GM19397 (cell line): ENCODE results near the gene ARL6IP1.
"Not testable (repeated sequence)": the region's sequence is repeated elsewhere in the genome, so short reads cannot be mapped to it uniquely, and the experiment has no call there.

ENCODE experiments used
- ATAC-seq: cut with Tn5 transposase; IDR thresholded peaks from one replicate; pipeline ENCODE4 v1.9.1; 2021; ENCODE audit warnings: mild to moderate bottlenecking, moderate library complexity; ENCODE audit not compliant: unreplicated experiment

ARL6IP1 gene

DNA sequence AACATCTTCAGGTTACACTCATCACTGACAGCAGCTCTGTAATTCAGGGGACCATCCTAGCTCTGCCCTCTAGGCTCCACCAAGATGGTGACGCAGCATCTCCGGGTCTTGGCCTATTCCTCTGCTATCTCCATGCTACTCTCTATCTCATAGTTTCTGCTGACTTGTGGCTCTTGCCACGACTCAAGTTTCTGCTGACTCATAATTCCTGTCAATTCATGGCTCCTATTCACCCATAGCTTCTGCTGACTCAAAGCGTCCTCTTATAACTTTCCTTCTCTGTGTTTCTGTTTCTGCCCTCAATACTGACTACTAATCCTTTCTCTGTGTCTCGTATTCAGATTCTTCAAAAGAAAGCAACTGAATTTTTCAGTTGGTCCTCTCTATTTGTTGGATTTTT, 38.6 kb downstream of the ARL6IP1 start:
- ATAC-seq: not testable (repeated sequence)

DNA sequence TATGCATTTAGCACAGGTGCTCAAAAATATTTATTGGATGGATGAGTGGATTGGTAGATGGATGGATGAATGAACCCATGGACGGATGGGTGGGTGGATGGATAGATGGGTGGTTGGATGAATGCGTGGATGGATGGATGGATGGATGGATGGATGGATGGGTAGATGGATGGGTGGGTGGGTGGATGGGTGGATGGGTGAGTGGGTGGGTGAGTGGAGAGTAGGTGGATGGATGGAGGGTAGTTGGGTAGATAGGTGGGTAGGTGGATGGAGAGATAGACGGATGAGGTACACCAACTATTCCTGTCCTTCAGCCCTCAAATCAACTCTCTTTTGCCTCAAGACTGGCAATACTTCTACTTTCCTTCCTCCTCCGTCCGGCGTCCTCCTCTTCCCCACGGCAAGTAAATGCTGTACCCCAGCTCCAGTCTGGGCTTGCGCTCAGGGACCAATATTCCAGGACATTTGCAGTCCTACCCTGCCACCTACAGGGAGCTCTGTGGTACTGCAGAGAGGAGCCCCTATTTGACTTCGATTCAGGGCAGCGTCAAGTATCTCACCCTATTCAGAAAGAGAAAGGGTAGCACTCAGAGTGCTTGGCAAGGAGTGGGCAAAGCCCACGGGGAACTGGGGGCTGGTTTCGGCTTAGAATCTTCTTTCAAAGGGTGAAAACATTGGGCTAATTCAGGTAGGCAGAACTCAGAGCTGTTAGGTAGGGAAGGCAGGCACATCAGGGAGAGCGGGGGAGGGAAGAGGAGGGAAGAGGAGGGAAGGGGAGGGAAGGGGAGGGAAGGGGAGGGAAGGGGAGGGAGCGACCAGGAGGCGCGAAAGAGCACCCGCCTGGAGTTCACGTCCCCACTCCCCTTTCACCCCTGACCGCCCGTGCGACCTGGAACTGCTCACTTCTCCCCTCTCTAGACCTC, 41.5 kb downstream of the ARL6IP1 start:
- ATAC-seq: peak; percentile 44

DNA sequence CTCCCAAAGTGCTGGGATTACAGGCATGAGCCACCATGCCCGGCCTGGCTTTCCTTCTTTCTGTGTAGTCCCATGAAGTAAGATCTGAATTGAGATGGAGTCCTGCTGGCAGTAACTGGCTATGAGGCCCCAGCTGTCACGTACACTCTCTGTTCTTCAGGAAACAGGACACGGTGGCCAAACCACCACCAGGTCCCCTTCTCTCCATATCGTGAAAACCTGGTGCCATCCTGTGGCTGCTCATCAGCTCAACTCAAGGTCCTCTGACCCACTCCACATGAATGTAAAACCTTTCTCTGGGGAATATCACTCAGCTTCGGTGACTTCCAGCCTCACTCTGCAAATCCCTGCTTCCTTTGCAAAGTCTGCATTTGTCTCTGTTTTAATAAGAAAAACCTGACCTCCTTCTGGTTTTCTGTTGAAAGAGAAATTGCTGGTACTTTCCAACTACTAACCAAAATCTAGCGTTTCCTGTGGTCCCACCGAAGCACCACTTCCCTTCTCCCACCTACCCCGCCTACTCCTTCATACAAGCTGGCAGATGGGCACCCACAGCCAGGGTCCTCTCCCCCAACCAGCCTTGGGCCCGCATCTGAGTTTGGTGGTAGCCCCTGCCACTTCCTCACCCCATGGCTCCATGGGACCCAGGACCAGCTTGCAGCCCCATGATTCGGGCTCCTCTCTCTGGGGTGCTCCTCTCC, 43.2 kb downstream of the ARL6IP1 start:
- peak; percentile 43 for ATAC-seq

DNA sequence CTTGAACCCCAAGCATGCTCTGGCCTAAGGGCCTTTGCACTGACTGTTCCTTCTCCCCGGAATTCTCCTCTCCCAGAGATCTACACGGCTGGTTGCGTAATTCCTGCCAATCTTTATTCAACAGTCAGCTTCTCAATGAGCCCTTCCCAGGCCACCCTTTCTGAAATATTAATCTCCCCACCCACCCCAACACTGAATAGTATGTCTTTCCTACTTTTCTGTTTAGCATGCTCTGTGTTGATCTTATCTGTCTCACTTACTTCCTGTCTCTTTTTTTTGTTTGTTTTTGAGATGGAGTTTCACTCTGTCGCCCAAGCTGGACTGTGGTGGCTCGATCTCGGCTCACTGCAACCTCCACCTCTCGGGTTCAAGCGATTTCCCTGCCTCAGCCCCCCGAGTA, 44.7 kb downstream of the ARL6IP1 start:
- not testable (repeated sequence) for ATAC-seq

DNA sequence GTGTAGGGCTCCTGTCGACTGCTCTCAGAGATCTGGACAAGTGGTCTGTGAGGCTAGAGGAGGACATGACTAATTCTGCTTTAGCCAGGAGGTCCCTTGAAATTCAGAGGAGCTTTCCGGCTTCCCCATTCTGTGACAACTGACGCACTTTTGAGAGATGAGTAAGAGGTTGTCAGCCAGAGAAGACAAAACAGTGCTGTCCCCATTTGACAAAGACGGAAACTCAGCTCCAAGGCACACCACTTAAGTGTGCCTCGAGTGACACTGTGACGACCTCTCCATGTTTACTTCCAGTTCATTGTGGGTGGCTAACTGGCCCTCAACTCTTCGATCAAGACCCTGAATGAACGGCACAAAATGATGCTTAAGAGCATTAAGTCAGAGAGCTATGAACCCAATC, 58.5 kb downstream of the ARL6IP1 start:
- ATAC-seq: not testable (repeated sequence)
